LNCAP (cell line): Measurements from ENCODE around the gene C14orf93.

Experiments
- TF ChIP-seq, protein P1 (sequence below): fragments of 450-650 bp; IDR thresholded peaks from 2 replicates; pipeline ENCODE4 v1.5.1; 2017; ENCODE audit warnings: mild to moderate bottlenecking

Gene C14orf93

DNA sequence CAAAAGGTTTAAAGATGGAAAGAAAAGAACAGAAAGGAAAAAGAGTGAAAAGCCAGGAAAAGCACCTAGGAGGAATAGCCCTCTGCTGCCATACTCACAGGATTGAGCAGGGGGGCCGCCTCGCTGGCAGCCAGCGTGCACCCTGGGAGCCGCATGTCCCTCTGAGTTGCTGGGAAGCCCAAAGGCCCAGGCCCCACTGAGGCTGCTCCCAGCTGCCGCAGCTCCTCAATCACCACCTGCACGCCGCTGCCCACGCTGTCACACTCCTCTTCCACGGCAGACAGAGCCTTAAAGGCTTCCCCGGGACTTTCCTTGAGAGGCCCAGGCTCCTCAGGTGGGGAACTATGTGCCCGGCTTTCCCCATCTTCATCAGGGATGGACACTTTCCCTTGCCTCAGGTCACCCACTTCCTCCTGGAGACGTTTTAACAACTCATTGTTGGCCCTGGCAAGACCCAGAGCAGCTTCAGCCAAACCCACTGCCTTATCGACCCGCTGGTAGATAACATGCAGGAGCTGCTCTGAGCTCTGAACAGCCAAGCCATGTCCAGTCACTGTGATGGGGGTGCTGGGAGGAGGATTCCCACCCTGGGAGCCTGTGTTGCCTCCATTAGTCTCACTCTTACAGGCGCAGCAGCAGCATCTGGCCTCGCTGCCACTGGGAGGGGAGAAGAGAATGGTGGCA, 11.5 kb downstream of the C14orf93 start:
- TF ChIP-seq, protein P1, sequence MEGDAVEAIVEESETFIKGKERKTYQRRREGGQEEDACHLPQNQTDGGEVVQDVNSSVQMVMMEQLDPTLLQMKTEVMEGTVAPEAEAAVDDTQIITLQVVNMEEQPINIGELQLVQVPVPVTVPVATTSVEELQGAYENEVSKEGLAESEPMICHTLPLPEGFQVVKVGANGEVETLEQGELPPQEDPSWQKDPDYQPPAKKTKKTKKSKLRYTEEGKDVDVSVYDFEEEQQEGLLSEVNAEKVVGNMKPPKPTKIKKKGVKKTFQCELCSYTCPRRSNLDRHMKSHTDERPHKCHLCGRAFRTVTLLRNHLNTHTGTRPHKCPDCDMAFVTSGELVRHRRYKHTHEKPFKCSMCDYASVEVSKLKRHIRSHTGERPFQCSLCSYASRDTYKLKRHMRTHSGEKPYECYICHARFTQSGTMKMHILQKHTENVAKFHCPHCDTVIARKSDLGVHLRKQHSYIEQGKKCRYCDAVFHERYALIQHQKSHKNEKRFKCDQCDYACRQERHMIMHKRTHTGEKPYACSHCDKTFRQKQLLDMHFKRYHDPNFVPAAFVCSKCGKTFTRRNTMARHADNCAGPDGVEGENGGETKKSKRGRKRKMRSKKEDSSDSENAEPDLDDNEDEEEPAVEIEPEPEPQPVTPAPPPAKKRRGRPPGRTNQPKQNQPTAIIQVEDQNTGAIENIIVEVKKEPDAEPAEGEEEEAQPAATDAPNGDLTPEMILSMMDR, result no peak

DNA sequence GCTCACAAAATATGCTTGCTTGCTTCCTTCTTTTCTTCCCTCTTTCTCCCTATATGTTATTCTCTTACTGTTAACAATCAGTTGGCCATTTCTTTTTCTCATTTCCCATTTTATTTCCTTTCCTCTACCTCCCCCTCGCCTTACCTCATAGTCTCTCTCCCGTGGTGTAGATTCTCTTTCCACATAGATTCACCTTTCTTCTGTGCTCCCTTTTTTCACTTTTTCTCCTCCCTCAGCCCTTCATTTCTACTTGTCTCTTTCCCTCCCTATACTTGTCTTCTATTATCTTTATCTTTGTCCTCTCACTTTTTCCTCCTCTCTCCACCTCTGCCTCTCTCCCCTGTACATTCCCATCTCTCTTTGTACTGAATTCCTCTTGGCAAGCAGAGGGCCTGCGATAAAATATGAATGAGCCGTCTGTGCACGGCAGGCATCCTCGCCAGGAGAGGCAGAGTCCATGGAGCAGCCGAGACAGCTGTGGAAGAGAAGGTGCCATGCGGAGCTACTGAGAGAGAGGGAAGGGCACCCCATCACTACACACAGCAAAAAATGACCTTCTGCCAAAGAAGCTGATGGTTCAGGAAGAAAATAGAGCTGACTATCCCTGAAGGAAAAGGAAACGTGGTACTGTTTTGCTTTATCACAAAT, 12.1 kb downstream of the C14orf93 start:
- TF ChIP-seq, protein P1, result no peak

DNA sequence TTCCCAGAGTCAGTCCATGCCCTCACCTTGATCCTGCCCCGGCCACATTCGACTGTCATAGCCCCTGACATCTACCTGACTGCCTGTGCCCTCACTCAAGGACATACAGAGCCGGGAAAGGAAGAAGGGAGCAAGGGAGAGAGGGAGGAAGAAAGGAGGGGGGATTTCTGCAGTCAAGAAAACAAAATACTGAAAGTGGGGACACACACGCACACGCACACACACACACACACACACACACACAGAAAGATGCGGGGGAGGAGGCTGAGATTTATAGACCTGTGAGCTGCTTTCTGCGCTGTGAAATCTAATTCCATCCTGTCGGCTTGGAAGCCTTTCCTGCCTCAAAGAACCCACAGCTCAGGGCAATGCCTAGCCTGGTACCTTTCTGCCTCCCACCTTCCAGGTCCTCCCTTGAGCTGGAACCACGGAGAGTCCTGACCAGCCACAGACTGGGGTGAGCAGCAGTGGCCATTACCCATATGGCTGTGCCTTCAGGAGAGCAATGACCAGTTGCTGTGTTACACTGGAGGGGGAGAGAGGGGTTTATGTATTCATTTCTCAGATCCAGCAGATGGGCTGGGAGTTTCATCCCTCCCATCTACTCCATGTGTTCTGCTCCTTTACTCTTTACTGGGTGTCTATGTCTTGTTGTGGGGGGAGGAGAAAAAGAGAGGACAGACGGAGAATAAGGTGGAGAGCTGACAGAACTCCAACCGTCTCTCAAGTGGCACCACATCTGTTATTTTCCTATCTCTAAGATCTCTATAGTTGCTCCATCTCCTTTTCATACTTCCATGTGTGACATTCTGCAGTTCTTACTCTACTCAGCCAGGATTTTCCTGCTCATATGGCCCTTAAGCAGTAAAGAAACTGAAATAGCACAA, 12.9 kb downstream of the C14orf93 start:
- TF ChIP-seq, protein P1, result no peak

DNA sequence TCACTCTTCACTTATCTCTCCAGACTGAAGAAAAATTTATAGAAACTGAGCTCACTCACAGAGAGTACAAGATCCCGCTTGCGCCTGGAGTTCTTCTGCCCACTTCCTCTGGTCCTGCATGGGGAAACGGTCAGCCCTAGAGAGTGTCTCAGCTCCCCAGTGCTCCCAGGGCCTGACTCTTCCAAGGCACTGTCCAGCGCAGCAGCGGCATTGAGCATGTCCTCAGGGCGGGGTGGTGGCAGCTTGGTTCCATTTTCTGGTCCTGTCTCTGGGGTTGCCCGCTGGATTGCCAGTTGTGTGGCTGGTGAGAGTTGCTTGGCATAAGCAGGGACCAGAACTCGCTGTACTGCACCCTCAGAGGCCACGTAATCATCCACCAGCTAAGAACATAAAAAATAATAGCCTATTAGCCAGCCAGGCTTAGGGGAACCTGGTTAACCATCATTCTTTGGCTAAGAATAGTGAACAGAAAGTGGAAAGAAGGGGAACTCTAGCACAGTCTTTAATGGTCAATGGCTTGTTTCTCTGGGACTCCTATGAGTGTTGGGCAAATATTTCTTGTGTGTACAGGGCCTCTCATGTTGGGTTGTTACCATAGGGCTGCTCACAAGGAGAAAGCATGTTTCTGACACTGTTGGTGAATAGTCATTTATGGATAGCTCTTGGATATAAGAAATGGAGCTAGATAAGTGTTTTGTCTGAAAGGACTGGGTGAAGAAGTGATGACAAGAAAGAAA, 13.9 kb downstream of the C14orf93 start:
- TF ChIP-seq, protein P1, result no peak

DNA sequence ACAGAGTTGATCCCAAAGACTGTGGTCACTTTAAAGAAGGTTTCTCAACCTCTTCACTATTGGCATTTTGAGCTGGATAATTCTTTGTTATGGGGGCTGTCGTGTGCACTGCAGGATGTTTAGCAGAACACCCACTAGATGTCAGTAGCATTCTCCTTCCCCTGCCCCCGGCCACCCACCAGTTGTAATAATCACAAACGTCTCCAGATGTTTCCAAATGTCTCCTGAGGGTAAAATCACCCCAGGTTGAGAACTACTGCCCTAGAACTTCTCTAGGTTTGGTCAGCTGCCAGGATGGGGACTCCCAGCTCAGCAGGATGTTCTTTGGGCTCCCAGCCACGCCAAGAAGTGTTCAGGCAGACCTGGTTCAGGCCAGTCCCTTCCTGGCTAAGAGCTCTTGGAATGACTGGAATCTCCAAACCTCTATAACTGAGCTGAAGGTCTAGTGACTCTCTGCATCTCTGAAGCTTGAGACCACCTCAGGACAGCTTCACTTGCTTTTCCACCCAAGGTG, 15.1 kb downstream of the C14orf93 start:
- TF ChIP-seq, protein P1, result peak; percentile 63

DNA sequence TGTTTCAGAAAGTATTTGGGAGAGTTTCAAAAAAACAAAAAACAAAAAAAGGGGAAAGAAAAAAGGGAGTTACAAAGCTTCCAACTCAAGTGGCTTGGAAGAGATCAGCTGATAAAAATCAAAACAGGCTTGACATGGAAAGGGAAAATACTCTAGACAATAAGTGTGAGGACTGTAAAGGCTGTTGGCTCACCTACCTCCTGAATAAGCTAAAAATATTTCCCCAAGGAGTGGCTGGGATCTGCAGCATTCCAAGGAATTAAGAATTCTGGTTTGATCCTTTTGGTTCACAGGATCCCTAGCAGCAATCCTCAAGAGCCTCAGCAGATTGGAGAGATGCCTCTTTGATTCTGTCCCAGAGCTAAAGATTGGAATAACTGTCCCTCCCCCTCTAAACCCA, 16.4 kb downstream of the C14orf93 start:
- TF ChIP-seq, protein P1, result no peak

DNA sequence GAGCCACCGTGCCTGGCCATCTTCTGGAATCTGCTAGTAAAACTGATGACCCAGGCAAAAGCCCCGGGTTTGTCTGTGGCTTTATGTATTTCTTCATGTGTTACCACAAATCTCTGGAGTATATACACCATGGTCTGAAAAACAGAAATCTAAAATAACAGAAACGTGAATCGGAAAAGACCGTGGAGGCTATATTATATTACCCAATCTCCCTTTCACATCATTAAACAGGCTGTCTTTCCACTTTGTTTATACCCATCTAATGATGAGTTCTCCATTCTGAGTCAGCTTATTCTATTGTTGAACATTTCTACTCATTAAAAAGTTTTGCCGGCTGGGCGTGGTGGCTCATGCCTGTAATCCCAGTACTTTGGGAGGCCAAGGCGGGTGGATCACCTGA, 18.1 kb downstream of the C14orf93 start:
- TF ChIP-seq, protein P1, result no peak
